GM21381 (cell line): ENCODE results near the gene UTP4.
"Not testable (repeated sequence)": the region's sequence is repeated elsewhere in the genome, so short reads cannot be mapped to it uniquely, and the experiment has no call there.

Experiments
- ATAC-seq: cut with Tn5 transposase; IDR thresholded peaks from one replicate; pipeline ENCODE4 v1.9.1; 2021; ENCODE audit warnings: mild to moderate bottlenecking, moderate library complexity; ENCODE audit not compliant: unreplicated experiment

Gene UTP4

GRCh38 chr16:69127966-69128510, 4.4 kb upstream of the UTP4 start:
- no peak for ATAC-seq

GRCh38 chr16:69130461-69130860, 2.0 kb upstream of the UTP4 start:
- ATAC-seq: no peak

- no peak for ATAC-seq
Measured at GRCh38 chr16:69131167-69131838, 1.1 kb upstream of the UTP4 start.

GRCh38 chr16:69131839-69132423, 518 bp upstream of the UTP4 start:
- ATAC-seq: peak; percentile 42

- no peak for ATAC-seq
Measured at GRCh38 chr16:69133373-69133954, 1.0 kb downstream of the UTP4 start.

GRCh38 chr16:69138608-69139007, 6.2 kb downstream of the UTP4 start:
- no peak for ATAC-seq

- ATAC-seq: not testable (repeated sequence)
Measured at GRCh38 chr16:69139464-69139863, 7.0 kb downstream of the UTP4 start.

- ATAC-seq: no peak
Measured at GRCh38 chr16:69141014-69141413, 8.6 kb downstream of the UTP4 start.

GRCh38 chr16:69141936-69142335, 9.5 kb downstream of the UTP4 start:
- no peak for ATAC-seq

GRCh38 chr16:69143116-69143515, 10.7 kb downstream of the UTP4 start:
- no peak for ATAC-seq

GRCh38 chr16:69145658-69146057, 13.2 kb downstream of the UTP4 start:
- ATAC-seq: no peak

GRCh38 chr16:69149621-69150020, 17.2 kb downstream of the UTP4 start:
- ATAC-seq: not testable (repeated sequence)

GRCh38 chr16:69150146-69150865, 17.9 kb downstream of the UTP4 start:
- no peak for ATAC-seq

GRCh38 chr16:69157196-69157595, 24.7 kb downstream of the UTP4 start:
- no peak for ATAC-seq

GRCh38 chr16:69160192-69160591, 27.7 kb downstream of the UTP4 start:
- no peak for ATAC-seq

GRCh38 chr16:69165584-69165983, 33.1 kb downstream of the UTP4 start:
- no peak for ATAC-seq

GRCh38 chr16:69166221-69166833, 33.9 kb downstream of the UTP4 start:
- no peak for ATAC-seq

GRCh38 chr16:69166946-69167930, 34.8 kb downstream of the UTP4 start:
- ATAC-seq: no peak

GRCh38 chr16:69169051-69169450, 36.6 kb downstream of the UTP4 start:
- no peak for ATAC-seq
